Stimulated activated CD4-positive, alpha-beta T cell treated with anti-CD3 and anti-CD28 coated beads, Interleukin-12 subunit alpha, Interleukin-12 subunit beta, amount 100 ng/mL, for 4 hours (primary cell): Measurements from ENCODE around the gene CCDC9B.
A peak's percentile ranks its signal among the peaks of the same experiment; 100 is the strongest.

Experiments
- DNase-seq: peaks from one replicate; pipeline ENCODE4 v3.0.0-alpha.2; 2020

CCDC9B gene

GRCh38 chr15:40365016-40365415 lies 24.3 kb upstream of the CCDC9B start:
- DNase-seq: no peak

- no peak for DNase-seq
These were observed 23.5 kb upstream of the CCDC9B start for GRCh38 chr15:40364251-40364650.

DNA sequence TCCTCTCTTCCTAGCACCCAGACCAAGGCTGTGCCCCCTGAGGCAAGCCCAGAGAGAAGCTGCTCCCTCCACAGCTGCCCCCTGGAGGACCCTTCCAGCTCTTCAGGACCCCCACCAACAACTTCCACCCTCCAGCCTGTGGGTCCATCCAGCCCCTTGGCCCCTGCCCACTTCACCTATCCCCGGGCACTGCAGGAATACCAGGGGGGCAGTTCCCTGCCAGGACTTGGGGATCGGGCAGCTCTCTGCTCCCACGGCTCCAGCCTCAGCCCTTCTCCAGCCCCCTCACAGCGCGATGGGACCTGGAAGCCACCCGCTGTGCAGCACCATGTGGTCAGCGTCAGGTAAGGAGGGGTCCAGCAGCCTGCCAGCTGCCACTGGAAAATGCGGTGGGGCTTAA lies 22.9 kb upstream of the CCDC9B start:
- DNase-seq: no peak

DNA sequence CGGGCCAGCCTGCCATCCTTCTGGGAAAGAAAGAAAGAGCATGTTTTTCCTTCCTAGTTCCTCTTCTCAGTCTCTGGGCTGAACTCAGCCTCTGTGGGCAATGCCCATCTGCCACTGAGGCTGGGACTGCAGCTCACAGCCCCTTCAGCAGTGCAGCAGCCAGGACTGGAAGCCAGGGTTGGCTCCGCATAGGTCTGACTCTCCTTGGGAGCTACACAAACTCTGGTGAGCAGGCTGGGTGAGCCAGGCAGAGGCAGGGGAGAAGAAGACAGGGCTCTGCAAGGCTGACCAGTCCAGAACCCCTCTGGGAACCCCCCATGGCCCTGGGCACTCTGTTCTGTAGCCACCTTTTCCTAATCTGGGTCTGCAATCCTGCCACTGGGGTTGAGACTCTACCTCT lies 20.9 kb upstream of the CCDC9B start:
- DNase-seq: no peak

GRCh38 chr15:40360015-40360414 lies 19.3 kb upstream of the CCDC9B start:
- DNase-seq: no peak

- peak; percentile 32 for DNase-seq
These were observed 18.0 kb upstream of the CCDC9B start for GRCh38 chr15:40358471-40359353.

DNA sequence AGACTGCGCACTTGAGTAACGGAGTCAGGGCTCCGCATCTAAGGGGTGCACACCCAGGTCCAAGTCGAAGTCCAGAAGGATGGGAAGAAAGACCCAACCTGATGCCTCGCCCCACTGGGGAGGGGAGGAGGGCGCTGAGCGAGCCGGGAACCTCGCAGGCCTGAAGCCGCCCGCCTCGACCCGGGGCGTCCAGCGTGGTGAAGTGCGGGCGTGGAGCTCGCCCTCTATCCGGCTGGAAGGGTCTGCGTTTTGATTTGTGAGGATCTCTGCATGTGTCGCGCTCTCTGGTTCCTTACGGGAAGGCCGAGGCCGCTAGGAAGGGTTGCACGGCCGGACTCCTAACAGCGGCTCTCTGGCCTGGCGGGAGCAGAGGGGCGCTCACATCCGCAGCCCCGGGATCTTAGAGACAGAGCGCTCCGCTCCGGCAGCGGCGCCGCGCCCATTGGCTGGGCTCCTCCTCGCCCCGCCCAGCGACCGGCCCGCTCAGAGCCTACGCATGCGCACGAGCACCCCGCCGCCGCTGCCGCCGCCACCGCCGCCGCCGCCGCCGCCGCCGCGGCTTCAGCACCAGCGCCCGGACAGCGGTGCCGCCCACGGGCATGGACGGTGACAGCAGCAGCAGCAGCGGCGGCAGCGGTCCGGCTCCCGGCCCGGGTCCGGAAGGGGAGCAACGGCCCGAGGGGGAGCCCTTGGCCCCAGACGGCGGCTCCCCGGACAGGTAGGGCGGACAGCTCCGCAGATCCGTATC lies 17.2 kb upstream of the CCDC9B start, which contains the start of gene DISP2:
DISP2 (plus strand) TSS at position 497 of the 748 bp plus-strand sequence; CDS start at position 600, 103 bp downstream.
- DNase-seq: peak; percentile 87

DNA sequence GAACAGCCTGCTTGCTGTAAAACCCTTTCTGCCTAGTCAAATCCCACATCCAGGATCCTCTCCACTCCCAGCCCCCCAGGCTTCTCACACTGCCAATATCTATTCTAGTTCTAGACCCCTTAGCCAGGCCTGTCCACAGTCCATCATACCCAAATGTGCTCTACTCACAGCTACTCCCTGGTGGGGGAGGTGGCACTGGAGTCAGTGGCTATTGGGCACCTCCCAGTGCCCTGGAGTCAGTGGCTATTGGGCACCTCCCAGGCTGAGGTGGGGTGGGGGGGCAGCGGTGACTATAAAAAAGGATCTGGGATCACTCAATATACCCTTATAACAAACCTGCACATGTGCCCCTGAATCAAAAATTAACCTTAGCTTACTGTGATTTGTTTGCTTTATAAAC lies 16.5 kb upstream of the CCDC9B start:
- no peak for DNase-seq

GRCh38 chr15:40355976-40356585 lies 15.3 kb upstream of the CCDC9B start:
- DNase-seq: no peak

- no peak for DNase-seq
These were observed 13.9 kb upstream of the CCDC9B start for GRCh38 chr15:40354408-40355171.

DNA sequence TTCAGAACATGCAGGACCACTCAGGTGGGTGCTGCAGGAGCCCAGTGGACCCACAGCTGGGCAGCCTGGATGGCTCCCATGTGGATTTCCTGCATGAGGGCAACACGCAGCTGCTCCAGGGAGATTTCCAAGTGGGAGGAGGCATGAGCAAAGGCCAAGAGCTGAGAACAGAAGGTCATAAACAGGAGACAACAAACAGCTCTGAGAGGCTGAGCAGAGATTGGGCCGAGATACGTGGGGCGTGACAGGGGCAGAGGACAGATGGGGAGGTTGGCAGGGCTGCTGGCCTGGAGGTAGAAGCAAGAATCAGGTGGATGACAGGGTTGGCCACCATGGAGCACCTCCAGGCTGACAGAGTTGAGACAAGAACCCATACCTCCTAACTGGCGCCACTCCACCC lies 13.0 kb upstream of the CCDC9B start:
- no peak for DNase-seq

GRCh38 chr15:40352281-40352901 lies 11.7 kb upstream of the CCDC9B start:
- no peak for DNase-seq

- DNase-seq: no peak
These were observed 8.4 kb upstream of the CCDC9B start for GRCh38 chr15:40349163-40349562.

- no peak for DNase-seq
These were observed 7.7 kb upstream of the CCDC9B start for GRCh38 chr15:40348474-40348870.

DNA sequence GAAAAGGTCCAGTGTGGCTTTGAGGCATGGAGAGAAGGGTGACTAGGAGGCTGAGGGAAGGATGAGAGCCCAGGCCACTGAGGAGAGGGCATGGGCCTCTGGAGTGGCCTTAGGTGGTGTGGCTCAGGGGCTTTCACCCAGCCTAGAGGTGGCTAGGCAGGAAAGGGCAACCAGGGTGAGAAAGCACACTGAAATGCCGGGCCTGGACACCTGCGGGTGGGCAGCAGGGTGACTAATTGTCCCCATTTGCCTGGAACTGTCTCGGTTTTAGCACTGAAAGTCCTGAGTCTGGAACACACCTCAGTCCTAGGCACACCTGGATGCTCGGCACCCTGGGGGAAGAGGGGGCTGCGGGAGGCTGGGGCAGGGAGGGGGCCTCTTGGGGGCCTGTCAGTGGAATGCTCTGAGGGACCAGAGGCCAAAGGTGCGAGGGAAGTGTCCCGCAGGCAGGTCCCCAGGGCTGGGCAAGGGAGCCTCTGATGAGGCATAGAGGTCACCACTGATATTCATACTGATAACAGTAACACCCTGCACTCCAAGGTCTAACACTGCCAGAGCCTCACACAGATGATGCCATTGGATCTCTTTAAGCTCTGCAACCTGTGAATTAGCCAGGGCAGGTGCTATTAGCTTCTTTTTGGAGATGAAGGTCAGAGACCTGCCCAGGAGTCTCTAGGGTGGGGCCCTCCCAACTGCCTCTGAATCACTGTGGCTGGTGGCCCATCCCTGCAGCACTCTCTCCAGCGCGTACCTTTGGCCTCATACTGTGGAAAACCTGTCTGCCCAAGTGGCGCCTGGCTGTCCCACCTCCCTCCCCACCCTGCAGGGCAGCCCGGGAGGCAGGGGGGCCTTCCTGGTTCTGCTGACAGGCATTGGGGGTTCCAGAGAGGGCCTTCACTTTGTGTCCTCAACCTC lies 7.1 kb upstream of the CCDC9B start:
- no peak for DNase-seq

- no peak for DNase-seq
These were observed 6.1 kb upstream of the CCDC9B start for GRCh38 chr15:40346579-40347558.

DNA sequence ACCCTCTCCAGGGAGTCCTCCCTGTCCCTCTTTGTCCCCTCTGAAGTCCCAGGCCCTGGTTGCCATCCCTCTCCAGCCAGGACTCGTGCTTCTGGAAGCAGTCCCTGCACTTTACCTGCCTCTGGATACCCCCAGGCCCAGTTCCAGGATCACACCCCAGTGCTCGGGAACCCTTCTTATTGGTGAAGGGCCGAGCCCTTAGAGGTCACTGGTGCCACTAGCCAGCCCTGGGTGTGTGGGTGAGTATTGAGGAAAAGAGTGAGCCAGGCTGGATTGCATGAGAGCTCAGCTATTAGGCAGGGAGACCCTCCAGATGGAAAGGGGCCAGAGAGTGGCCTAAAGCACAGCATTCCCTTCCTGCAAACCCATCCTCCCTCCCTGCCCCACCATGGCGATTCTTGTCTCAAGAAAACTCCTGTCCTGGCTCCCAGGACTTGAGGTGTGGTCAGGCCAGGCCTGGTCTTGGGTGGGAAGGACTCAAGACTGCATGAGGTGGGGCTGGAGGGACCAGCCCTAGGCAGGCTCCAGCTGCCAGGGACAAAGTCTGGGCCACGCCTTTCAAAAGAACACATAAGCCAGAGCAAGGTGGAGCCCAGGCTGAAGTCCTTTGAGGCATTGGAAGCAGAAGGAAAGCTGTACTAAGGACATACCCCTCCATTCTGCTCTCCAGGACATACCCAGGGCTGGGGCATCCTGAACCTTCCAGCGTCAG lies 5.3 kb upstream of the CCDC9B start:
- DNase-seq: no peak

- no peak for DNase-seq
These were observed 4.6 kb upstream of the CCDC9B start for GRCh38 chr15:40345225-40345866.

GRCh38 chr15:40344631-40345120 lies 3.9 kb upstream of the CCDC9B start:
- DNase-seq: peak; percentile 65
